ENCODE measurements around the gene PECR. TPM values are rescaled to one million over a fixed set of nuclear protein-coding genes. Genes with fewer than 3 reads are reported as not detected.

The PECR gene
- total RNA-seq, 1 donor from 2014 or later: 14.0 TPM

DNA sequence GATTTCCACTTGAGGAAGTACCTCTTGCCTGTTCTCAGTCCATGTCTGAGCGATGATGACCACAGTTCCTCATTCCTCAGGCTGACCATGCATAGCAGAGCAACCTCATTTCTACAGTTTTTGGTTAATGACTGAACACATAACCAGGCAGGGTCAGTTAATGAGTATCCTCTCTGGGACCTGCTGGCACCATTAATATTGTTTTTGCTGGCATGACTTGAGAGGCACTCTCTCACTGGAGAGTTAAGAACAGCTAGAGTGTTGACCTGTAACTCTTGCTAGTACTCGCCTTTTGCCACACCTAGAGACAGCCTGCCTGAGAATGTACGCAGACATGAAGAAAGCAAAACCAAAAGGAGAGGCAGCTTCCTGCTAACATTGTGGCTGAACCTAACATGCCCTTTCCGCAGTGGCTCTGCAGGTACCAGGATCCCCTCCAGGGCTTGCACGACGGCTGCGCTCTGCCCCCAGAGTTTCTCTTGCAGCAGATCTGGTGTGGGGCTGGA, 23.9 kb downstream of the PECR start:
- Mint-ChIP-seq H3K36me3 (ENCODE audit: low read depth) (peaks cover 24% of the 10 kb centered on the region), H3K4me3 (peak overlapping the region; percentile 81), H3K27ac (peak overlapping the region; percentile 91), H3K9me3 (no peaks in the 10 kb centered on the region), H3K4me1 (ENCODE audit: low read depth) (peaks cover 32% of the 10 kb centered on the region), H3K27me3 (ENCODE audit: insufficient read depth) (no peaks in the 10 kb centered on the region)
- DNase-seq (ENCODE audit: low spot score): peak; percentile 60
- intact Hi-C loops (cut with micrococcal nuclease): loop anchor here (1.0 to 2.0 kb wide), 2 partner anchors 23 to 25 kb away; partner anchors contain the start of genes PECR and TMEM169

- H3K4me1 Mint-ChIP-seq (ENCODE audit: low read depth): peaks cover 32% of the 10 kb centered on the region
- DNase-seq (ENCODE audit: low spot score): no peak
- H3K4me3 Mint-ChIP-seq: no peak overlapping the region
- peaks cover 19% of the 10 kb centered on the region for H3K36me3 Mint-ChIP-seq (ENCODE audit: low read depth)
- H3K9me3 Mint-ChIP-seq: no peaks in the 10 kb centered on the region
- intact Hi-C loops (cut with micrococcal nuclease): no loop called here
- H3K27me3 Mint-ChIP-seq (ENCODE audit: insufficient read depth): no peaks in the 10 kb centered on the region
- H3K27ac Mint-ChIP-seq: peak overlapping the region; percentile 91
These were observed 24.9 kb downstream of the PECR start for GRCh38 chr2:216056739-216057138.

GRCh38 chr2:216055680-216056079, 25.9 kb downstream of the PECR start:
- H3K27ac Mint-ChIP-seq: no peak overlapping the region
- H3K36me3 Mint-ChIP-seq (ENCODE audit: low read depth): peaks cover 19% of the 10 kb centered on the region
- DNase-seq (ENCODE audit: low spot score): no peak
- intact Hi-C loops (cut with micrococcal nuclease): no loop called here
- H3K27me3 Mint-ChIP-seq (ENCODE audit: insufficient read depth): no peaks in the 10 kb centered on the region
- no peaks in the 10 kb centered on the region for H3K9me3 Mint-ChIP-seq
- peaks cover 32% of the 10 kb centered on the region for H3K4me1 Mint-ChIP-seq (ENCODE audit: low read depth)
- no peak overlapping the region for H3K4me3 Mint-ChIP-seq

DNA sequence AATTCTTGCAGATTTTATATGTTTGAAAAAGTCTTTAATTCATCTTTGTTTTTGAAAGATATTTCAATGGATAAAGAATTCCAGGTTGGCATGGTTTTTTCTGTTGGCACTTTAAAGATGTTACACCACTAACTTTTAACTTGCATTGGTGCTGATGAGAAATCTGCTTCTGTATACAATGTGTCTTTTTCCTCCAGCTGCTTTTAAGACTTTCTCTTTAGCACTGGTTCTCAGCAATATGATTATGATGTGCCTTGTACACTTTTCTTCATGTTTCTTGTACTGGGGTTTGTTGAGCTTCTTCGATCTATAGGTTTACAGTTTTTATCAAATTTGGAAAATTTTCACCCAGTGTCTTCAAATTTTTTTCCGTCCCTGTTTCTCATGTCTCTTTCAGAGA, 29.2 kb downstream of the PECR start:
- Mint-ChIP-seq H3K4me1 (ENCODE audit: low read depth) (peaks cover 17% of the 10 kb centered on the region), H3K36me3 (ENCODE audit: low read depth) (peaks cover 23% of the 10 kb centered on the region), H3K27ac (no peak overlapping the region), H3K27me3 (ENCODE audit: insufficient read depth) (no peaks in the 10 kb centered on the region), H3K9me3 (no peaks in the 10 kb centered on the region), H3K4me3 (no peak overlapping the region)
- intact Hi-C loops (cut with micrococcal nuclease): no loop called here
- no peak for DNase-seq (ENCODE audit: low spot score)

GRCh38 chr2:216051350-216051749, 30.3 kb downstream of the PECR start:
- intact Hi-C loops (cut with micrococcal nuclease): no loop called here
- H3K9me3 Mint-ChIP-seq: no peaks in the 10 kb centered on the region
- H3K27me3 Mint-ChIP-seq (ENCODE audit: insufficient read depth): no peaks in the 10 kb centered on the region
- no peak for DNase-seq (ENCODE audit: low spot score)
- H3K27ac Mint-ChIP-seq: no peak overlapping the region
- H3K36me3 Mint-ChIP-seq (ENCODE audit: low read depth): peaks cover 23% of the 10 kb centered on the region
- H3K4me1 Mint-ChIP-seq (ENCODE audit: low read depth): peaks cover 6% of the 10 kb centered on the region
- no peak overlapping the region for H3K4me3 Mint-ChIP-seq

DNA sequence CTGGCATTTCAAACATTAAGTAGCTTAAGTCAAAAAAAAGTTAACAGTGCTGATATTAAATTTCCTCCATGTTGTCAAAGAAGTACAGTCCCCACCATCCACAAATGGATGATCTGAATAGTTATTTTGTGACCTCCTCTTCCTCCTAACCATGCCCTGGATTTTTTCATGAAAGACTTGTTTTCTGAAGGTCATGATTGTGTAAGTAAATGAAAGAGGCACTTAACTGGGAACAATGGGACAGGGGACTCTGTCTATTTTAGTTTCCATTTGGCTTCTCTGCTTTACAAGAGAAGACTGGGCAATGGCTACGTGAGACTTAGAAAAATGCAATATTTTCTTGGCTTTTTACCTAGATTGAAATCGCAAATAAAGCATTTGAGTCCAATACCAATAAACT, 32.2 kb downstream of the PECR start:
- Mint-ChIP-seq H3K27me3 (ENCODE audit: insufficient read depth) (no peaks in the 10 kb centered on the region), H3K9me3 (no peaks in the 10 kb centered on the region), H3K4me3 (no peak overlapping the region), H3K4me1 (ENCODE audit: low read depth) (peaks cover 9% of the 10 kb centered on the region), H3K36me3 (ENCODE audit: low read depth) (peaks cover 15% of the 10 kb centered on the region), H3K27ac (no peak overlapping the region)
- DNase-seq (ENCODE audit: low spot score): no peak
- intact Hi-C loops (cut with micrococcal nuclease): no loop called here

DNA sequence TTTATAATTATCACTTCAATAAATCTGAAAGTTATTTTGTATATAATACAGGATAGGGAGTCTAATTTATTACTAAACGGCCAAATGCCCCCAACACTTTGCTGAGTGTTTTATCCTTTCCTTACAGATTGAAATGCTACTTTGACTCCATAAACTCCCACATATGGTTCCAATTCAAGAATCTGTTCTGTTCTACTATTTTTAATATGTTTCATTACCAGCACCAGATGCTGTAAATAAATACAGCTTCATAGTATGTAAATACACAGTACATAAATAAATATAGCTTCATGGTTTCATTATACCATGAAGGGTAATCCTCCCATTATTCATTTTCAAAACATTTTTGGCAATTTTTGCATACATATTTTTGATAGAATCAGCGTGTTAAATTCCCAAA, 34.2 kb downstream of the PECR start:
- Mint-ChIP-seq H3K27me3 (ENCODE audit: insufficient read depth) (no peaks in the 10 kb centered on the region), H3K4me1 (ENCODE audit: low read depth) (peaks cover 9% of the 10 kb centered on the region), H3K4me3 (no peak overlapping the region), H3K9me3 (no peaks in the 10 kb centered on the region), H3K27ac (no peak overlapping the region), H3K36me3 (ENCODE audit: low read depth) (peaks cover 25% of the 10 kb centered on the region)
- intact Hi-C loops (cut with micrococcal nuclease): no loop called here
- DNase-seq (ENCODE audit: low spot score): no peak

GRCh38 chr2:216044883-216045486, 36.6 kb downstream of the PECR start:
- H3K36me3 Mint-ChIP-seq (ENCODE audit: low read depth): peaks cover 20% of the 10 kb centered on the region
- H3K9me3 Mint-ChIP-seq: no peaks in the 10 kb centered on the region
- H3K27ac Mint-ChIP-seq: no peak overlapping the region
- no peak for DNase-seq (ENCODE audit: low spot score)
- H3K4me3 Mint-ChIP-seq: no peak overlapping the region
- intact Hi-C loops (cut with micrococcal nuclease): loop anchor here (1.0 kb wide), 1 partner anchor 13 kb away; no protein-coding TSS in a partner anchor
- no peaks in the 10 kb centered on the region for H3K27me3 Mint-ChIP-seq (ENCODE audit: insufficient read depth)
- H3K4me1 Mint-ChIP-seq (ENCODE audit: low read depth): peaks cover 9% of the 10 kb centered on the region

- peaks cover 20% of the 10 kb centered on the region for H3K36me3 Mint-ChIP-seq (ENCODE audit: low read depth)
- H3K9me3 Mint-ChIP-seq: no peaks in the 10 kb centered on the region
- no peaks in the 10 kb centered on the region for H3K27me3 Mint-ChIP-seq (ENCODE audit: insufficient read depth)
- intact Hi-C loops (cut with micrococcal nuclease): no loop called here
- no peak overlapping the region for H3K4me3 Mint-ChIP-seq
- no peak overlapping the region for H3K27ac Mint-ChIP-seq
- DNase-seq (ENCODE audit: low spot score): no peak
- H3K4me1 Mint-ChIP-seq (ENCODE audit: low read depth): peaks cover 9% of the 10 kb centered on the region
These were observed 37.7 kb downstream of the PECR start for GRCh38 chr2:216043949-216044348.

DNA sequence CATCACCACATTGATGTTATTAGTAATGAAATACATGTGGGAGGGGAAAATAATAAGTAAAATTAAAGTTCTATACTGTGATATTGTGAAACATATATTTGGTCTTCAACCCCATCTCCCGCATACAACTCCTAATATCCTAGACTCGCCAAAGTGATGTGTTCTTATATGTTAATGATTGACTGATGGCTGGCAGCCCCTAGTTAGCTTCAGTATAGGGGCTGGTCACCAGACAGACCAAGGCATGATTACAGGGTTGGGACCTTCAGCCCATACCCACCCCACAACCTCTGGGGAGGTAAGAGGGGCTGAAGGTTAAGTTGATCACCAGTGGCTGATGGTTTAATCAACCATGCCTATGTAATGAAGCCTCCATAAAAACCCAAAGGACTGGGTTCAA, 40.2 kb downstream of the PECR start:
- H3K27ac Mint-ChIP-seq: no peak overlapping the region
- DNase-seq (ENCODE audit: low spot score): no peak
- peaks cover 9% of the 10 kb centered on the region for H3K4me1 Mint-ChIP-seq (ENCODE audit: low read depth)
- peaks cover 20% of the 10 kb centered on the region for H3K36me3 Mint-ChIP-seq (ENCODE audit: low read depth)
- no peaks in the 10 kb centered on the region for H3K9me3 Mint-ChIP-seq
- H3K4me3 Mint-ChIP-seq: no peak overlapping the region
- H3K27me3 Mint-ChIP-seq (ENCODE audit: insufficient read depth): no peaks in the 10 kb centered on the region
- intact Hi-C loops (cut with micrococcal nuclease): no loop called here

DNA sequence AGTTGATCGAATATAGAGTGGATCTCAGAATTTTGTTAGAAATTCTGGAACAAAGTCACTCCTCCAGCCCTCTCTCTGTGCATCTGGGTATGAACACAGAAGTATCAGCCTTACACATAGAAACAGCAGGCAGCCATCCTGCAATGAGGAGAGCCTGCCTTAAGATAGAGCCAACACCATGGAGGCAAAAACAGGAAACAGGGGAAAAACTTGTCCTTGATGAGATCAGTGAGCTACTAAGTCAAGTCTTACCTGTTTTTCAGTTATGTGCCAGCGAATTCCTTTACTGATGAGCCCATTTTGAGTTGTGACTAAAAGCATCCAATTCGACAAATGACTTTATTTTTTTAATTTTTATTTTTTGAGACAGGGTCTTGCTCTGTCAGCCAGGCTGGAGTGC, 41.7 kb downstream of the PECR start:
- Mint-ChIP-seq H3K4me1 (ENCODE audit: low read depth) (peaks cover under 1% of the 10 kb centered on the region), H3K36me3 (ENCODE audit: low read depth) (peaks cover 23% of the 10 kb centered on the region), H3K27me3 (ENCODE audit: insufficient read depth) (no peaks in the 10 kb centered on the region), H3K27ac (no peak overlapping the region), H3K9me3 (no peaks in the 10 kb centered on the region), H3K4me3 (no peak overlapping the region)
- DNase-seq (ENCODE audit: low spot score): no peak
- intact Hi-C loops (cut with micrococcal nuclease): no loop called here

DNA sequence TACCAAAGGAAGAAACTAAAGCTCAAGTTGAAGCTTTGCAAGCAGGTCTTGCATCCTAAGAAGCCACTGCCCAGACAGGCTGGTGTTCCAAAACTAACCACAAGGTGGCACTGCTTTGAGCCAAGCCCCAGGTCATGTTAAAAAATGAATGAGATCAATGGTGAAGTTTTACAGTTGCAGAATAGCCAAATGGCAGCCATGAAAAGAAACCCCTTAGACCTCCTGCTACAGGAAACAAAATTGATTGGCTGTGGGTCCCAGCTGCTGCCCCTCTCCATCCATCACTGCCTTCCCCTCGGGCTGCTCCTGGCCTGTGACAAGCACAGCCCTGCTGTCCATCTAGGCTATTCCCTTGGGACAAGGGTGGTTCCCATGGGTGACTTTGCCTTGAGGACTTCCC, 47.5 kb downstream of the PECR start:
- Mint-ChIP-seq H3K4me1 (ENCODE audit: low read depth) (peaks cover 47% of the 10 kb centered on the region), H3K4me3 (no peak overlapping the region), H3K27ac (peak overlapping the region; percentile 64), H3K9me3 (no peaks in the 10 kb centered on the region), H3K27me3 (ENCODE audit: insufficient read depth) (no peaks in the 10 kb centered on the region), H3K36me3 (ENCODE audit: low read depth) (peaks cover 25% of the 10 kb centered on the region)
- DNase-seq (ENCODE audit: low spot score): peak; percentile 65
- intact Hi-C loops (cut with micrococcal nuclease): loop anchor here (1.0 to 2.0 kb wide), 4 partner anchors 47 to 633 kb away; partner anchors contain the start of genes PECR and TMEM169

DNA sequence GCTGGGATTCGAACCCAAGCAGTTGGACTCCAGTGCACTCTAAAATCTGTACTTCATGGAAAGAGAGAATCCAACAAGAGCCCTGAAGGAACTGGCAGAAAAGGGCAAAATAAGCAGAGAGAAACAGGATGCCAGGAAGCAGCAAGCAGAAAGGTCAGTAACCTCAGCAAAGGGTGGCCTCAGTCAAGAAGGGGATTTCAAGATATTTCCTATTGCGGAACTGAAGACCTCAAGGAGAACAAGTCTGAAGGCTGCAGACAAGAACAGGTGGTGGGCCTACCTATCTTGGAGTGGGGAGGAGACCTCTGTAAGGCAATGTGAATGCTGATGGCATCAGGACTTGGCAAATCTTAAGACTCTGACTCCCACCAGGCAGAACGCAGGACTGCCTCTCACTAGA, 48.2 kb downstream of the PECR start:
- Mint-ChIP-seq H3K9me3 (no peaks in the 10 kb centered on the region), H3K4me1 (ENCODE audit: low read depth) (peaks cover 47% of the 10 kb centered on the region), H3K4me3 (no peak overlapping the region), H3K36me3 (ENCODE audit: low read depth) (peaks cover 25% of the 10 kb centered on the region), H3K27ac (no peak overlapping the region), H3K27me3 (ENCODE audit: insufficient read depth) (no peaks in the 10 kb centered on the region)
- no peak for DNase-seq (ENCODE audit: low spot score)
- intact Hi-C loops (cut with micrococcal nuclease): loop anchor here (2.0 kb wide), 1 partner anchor 173 kb away; no protein-coding TSS in a partner anchor

Data from activated T-helper 1 cell treated with anti-CD3 and anti-CD28 coated beads, Interleukin-12 subunit alpha, Interleukin-12 subunit beta, Interleukin-2, Interleukin-4 antibody, amounts not matched to agents 30 ng/mL and 10 ng/mL and 1 ng/mL, durations not matched to agents 14 hours and 24 hours and 36 hours (primary cell).